HCT116 (cell line): ENCODE data around the gene CDKN2B-AS1. TPM values are rescaled to one million over a fixed set of nuclear protein-coding genes. Genes with fewer than 3 reads are reported as not detected.

Experiments used
- ATAC-seq: fragments of 200-7000 bp; cut with Tn5 transposase; 2 replicates; pipeline ENCODE4 v1.9.1; 2020; ENCODE audit warnings: mild to moderate bottlenecking, moderate library complexity
- BruUV-seq: library from RNA; stranded (reverse); fragments of 400-500 nt; replicated peaks from 2 replicates; lab custom pipeline; 2021; lab: Mats Ljungman, UMichigan
- CTCF ChIA-PET: fragments of 300-600 bp; sonication (Branson Sonifier 250); formaldehyde crosslinking; loops from one replicate; lab custom pipeline; 2021; ENCODE audit warnings: antibody characterized with exemption; lab: Charles Lee
- POLR2A ChIA-PET: fragments of 300-600, 350-600 bp; sonication (Branson Sonifier 250); formaldehyde crosslinking; loops from one replicate; lab custom pipeline; 2021; ENCODE audit warnings: antibody characterized with exemption; lab: Charles Lee
- RAD21 ChIA-PET, 2 experiments: fragments of 300-600 bp; sonication (Branson Sonifier 250); formaldehyde crosslinking; loops; one replicate each; lab custom pipeline; 2023; ENCODE audit warnings: low total read pairs in 2 of 2; ENCODE audit not compliant: uncharacterized antibody in 2 of 2, unreplicated experiment in 2 of 2, low non-redundant PET in 1 of 2; lab: Charles Lee
- DNase-seq: peaks from one replicate; pipeline ENCODE4 v3.0.0-alpha.2; 2010; ENCODE audit warnings: low read depth, low spot score
- H2AFZ ChIP-seq: fragments of 200-600 bp; shearing (Covaris generic), sonication (generic); 2 replicates; pipeline ENCODE4 v1.6.1; 2017; ENCODE audit warnings: low read depth, mixed run types, mixed read lengths, antibody characterized with exemption, low read length; ENCODE audit not compliant: poor library complexity, severe bottlenecking
- H3K27ac ChIP-seq: 2 replicates; pipeline ENCODE4 v1.5.1; 2012; ENCODE audit warnings: low read depth, low read length
- H3K27me3 ChIP-seq: fragments of 200-600 bp; sonication (generic); 2 replicates; pipeline ENCODE4 v1.6.1; 2016; ENCODE audit warnings: mixed run types, low read length, mixed read lengths; ENCODE audit not compliant: insufficient read depth
- H3K36me3 ChIP-seq, 2 experiments: fragments of 200-500 bp in 1 of 2; fragments of 200-600 bp in 1 of 2; sonication (Bioruptor generic) in 1 of 2; sonication (generic) in 1 of 2; 2 replicates each; pipeline versions ENCODE4 v1.5.1 to v1.6.1; 2014 to 2016; ENCODE audit warnings: low read length in 2 of 2, inconsistent platforms in 1 of 2, mixed read lengths in 1 of 2, mixed run types in 1 of 2; ENCODE audit not compliant: insufficient read depth in 2 of 2, control insufficient read depth in 1 of 2
- H3K4me1 ChIP-seq, 2 experiments: fragments of 200-600 bp in 1 of 2; sonication (generic) in 1 of 2; 2 replicates each; pipeline versions ENCODE4 v1.5.1 to v1.6.1; 2012 to 2017; ENCODE audit warnings: low read length in 2 of 2, inconsistent platforms in 1 of 2, mild to moderate bottlenecking in 1 of 2, mixed read lengths in 1 of 2, mixed run types in 1 of 2, moderate library complexity in 1 of 2; ENCODE audit not compliant: insufficient read depth in 2 of 2, control insufficient read depth in 1 of 2
- H3K4me2 ChIP-seq: fragments of 200-600 bp; sonication (generic); 2 replicates; pipeline ENCODE4 v1.6.1; 2017; ENCODE audit warnings: mixed run types, low read length, mixed read lengths
- H3K4me3 ChIP-seq, 2 experiments: fragments of 200-600 bp in 1 of 2; sonication (generic) in 1 of 2; replicated peaks in 1 of 2; 2 replicates each; pipeline ENCODE4 v1.5.1; 2011 to 2016; ENCODE audit warnings: low read length in 2 of 2, control low read depth in 1 of 2, low read depth in 1 of 2, mild to moderate bottlenecking in 1 of 2, mixed read lengths in 1 of 2, mixed run types in 1 of 2
- H3K79me2 ChIP-seq: fragments of 200-600 bp; sonication (generic); 2 replicates; pipeline ENCODE4 v1.6.1; 2017; ENCODE audit warnings: mild to moderate bottlenecking, mixed run types, low read length, moderate library complexity, mixed read lengths; ENCODE audit not compliant: insufficient read depth
- H3K9ac ChIP-seq: fragments of 200-600 bp; sonication (generic); 2 replicates; pipeline ENCODE4 v1.6.1; 2016; ENCODE audit warnings: low read length, mixed read lengths
- H3K9me2 ChIP-seq: fragments of 200-600 bp; sonication (generic), shearing (Covaris generic); 2 replicates; pipeline ENCODE4 v1.6.1; 2017; ENCODE audit warnings: mixed run types, mild to moderate bottlenecking, moderate library complexity; ENCODE audit not compliant: insufficient read depth
- H3K9me3 ChIP-seq, 2 experiments: fragments of 200-500 bp in 1 of 2; fragments of 200-600 bp in 1 of 2; sonication (Bioruptor generic) in 1 of 2; sonication (generic) in 1 of 2; 2 replicates each; pipeline ENCODE4 v1.6.1; 2014 to 2017; ENCODE audit warnings: low read length in 2 of 2, mixed read lengths in 2 of 2, inconsistent platforms in 1 of 2, low read depth in 1 of 2, mild to moderate bottlenecking in 1 of 2, mixed run types in 1 of 2, moderate library complexity in 1 of 2; ENCODE audit not compliant: control insufficient read depth in 1 of 2, insufficient read depth in 1 of 2
- H4K20me1 ChIP-seq: fragments of 200-600 bp; sonication (generic), shearing (Covaris generic); 2 replicates; pipeline ENCODE4 v1.6.1; 2017; ENCODE audit warnings: mixed run types, mild to moderate bottlenecking, moderate library complexity; ENCODE audit not compliant: insufficient read depth
- CBX3 ChIP-seq: IDR thresholded peaks from 2 replicates; pipeline ENCODE4 v1.6.1; 2012; ENCODE audit warnings: low read depth
- EGR1 ChIP-seq: IDR thresholded peaks from 2 replicates; pipeline ENCODE4 v1.6.1; 2012; ENCODE audit warnings: low read depth
- ELF1 ChIP-seq: IDR thresholded peaks from 2 replicates; pipeline ENCODE4 v1.6.1; 2012; ENCODE audit warnings: low read depth, borderline replicate concordance
- EZH2 ChIP-seq: fragments of 200-600 bp; sonication (generic); IDR thresholded peaks from 2 replicates; pipeline ENCODE4 v1.6.1; 2017; ENCODE audit warnings: antibody characterized with exemption, mixed run types
- FOSL1 ChIP-seq: IDR thresholded peaks from 2 replicates; pipeline ENCODE4 v1.6.1; 2012; ENCODE audit warnings: low read depth
- JUND ChIP-seq: IDR thresholded peaks from 2 replicates; pipeline ENCODE4 v1.6.1; 2012
- POLR2AphosphoS5 ChIP-seq: IDR thresholded peaks from 2 replicates; pipeline ENCODE4 v1.6.1; 2011; ENCODE audit warnings: mild to moderate bottlenecking, low read depth, low read length, moderate library complexity
- RAD21 ChIP-seq: IDR thresholded peaks from 2 replicates; pipeline ENCODE4 v1.6.1; 2012; ENCODE audit warnings: low read depth, mild to moderate bottlenecking
- SIN3A ChIP-seq: IDR thresholded peaks from 2 replicates; pipeline ENCODE4 v1.6.1; 2012; ENCODE audit warnings: low read depth
- SP1 ChIP-seq: IDR thresholded peaks from 2 replicates; pipeline ENCODE4 v1.6.1; 2012; ENCODE audit warnings: low read depth
- TCF7L2 ChIP-seq: IDR thresholded peaks from 2 replicates; pipeline ENCODE4 v1.7.0; 2011; ENCODE audit warnings: borderline replicate concordance, inconsistent platforms; ENCODE audit not compliant: insufficient read depth, insufficient read length; ENCODE audit errors: extremely low read depth
- YY1 ChIP-seq: IDR thresholded peaks from 2 replicates; pipeline ENCODE4 v1.6.1; 2011; ENCODE audit warnings: low read length, low read depth, moderate library complexity, mild to moderate bottlenecking; ENCODE audit not compliant: insufficient replicate concordance; ENCODE audit errors: extremely low read depth
- ZFX ChIP-seq: fragments of 450-650 bp; IDR thresholded peaks from 2 replicates; pipeline ENCODE4 v1.6.1; 2017
- ZNF274 ChIP-seq: fragments of 200-500 bp; sonication (Bioruptor generic); IDR thresholded peaks from 2 replicates; pipeline ENCODE4 v1.6.1; 2014; ENCODE audit warnings: mild to moderate bottlenecking, low read depth, low read length, inconsistent platforms
- intact Hi-C: fragments of 100-400 bp; cut with micrococcal nuclease; formaldehyde crosslinking; loops from 2 replicates; pipeline ENCODE4 v1.10.0; 2022
- total RNA-seq: library from RNA; stranded (reverse); gene quantifications from one replicate; pipeline ENCODE4 v1.2.1, GENCODE V29; 2021; ENCODE audit not compliant: unreplicated experiment
- TF ChIP-seq, protein P1 (sequence below): IDR thresholded peaks from 2 replicates; pipeline ENCODE4 v1.6.1; 2011; ENCODE audit warnings: mild to moderate bottlenecking, low read length, moderate library complexity; ENCODE audit not compliant: insufficient replicate concordance; ENCODE audit errors: extremely low read depth
- TF ChIP-seq, protein P2 (sequence below): IDR thresholded peaks from 2 replicates; pipeline ENCODE4 v1.6.1; 2012
- TF ChIP-seq, protein P3 (sequence below), 3 experiments: fragments of 200-600 bp in 1 of 3; sonication (generic) in 1 of 3; IDR thresholded peaks in 2 of 3; conservative IDR thresholded peaks in 1 of 3; 2 replicates each; pipeline ENCODE4 v1.5.1; 2012 to 2017; ENCODE audit warnings: low read depth in 2 of 3, low read length in 2 of 3, antibody characterized with exemption in 1 of 3, borderline replicate concordance in 1 of 3, control low read depth in 1 of 3, mild to moderate bottlenecking in 1 of 3, mixed read lengths in 1 of 3, mixed run types in 1 of 3, moderate library complexity in 1 of 3; ENCODE audit not compliant: insufficient read depth in 1 of 3
- TF ChIP-seq, protein P4 (sequence below): IDR thresholded peaks from 2 replicates; pipeline ENCODE4 v1.6.1; 2012; ENCODE audit warnings: low read depth

Gene CDKN2B-AS1
- total RNA-seq, 1 experiment from 2014 or later = 1.7 TPM

DNA sequence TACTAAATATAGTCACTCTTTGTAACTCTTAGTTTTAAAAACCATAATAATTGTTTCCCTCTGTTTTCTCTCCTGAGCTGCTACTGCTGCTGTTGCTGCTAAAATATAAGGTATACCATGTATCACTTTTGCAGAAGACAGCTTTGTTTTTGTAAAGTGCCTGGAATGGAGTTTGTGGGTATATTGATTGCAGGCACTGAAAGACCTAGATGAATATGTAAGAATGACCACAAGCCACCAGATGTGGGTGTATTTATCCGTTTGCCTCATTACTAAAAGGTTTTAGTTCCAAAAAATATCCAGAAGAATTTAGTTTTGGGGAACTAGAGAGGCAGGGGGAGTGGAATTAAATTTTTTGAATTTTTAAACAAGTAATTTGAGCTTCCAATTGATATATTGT, 165.6 kb downstream of the CDKN2B-AS1 start (continued):
- TF ChIP-seq, protein P1, sequence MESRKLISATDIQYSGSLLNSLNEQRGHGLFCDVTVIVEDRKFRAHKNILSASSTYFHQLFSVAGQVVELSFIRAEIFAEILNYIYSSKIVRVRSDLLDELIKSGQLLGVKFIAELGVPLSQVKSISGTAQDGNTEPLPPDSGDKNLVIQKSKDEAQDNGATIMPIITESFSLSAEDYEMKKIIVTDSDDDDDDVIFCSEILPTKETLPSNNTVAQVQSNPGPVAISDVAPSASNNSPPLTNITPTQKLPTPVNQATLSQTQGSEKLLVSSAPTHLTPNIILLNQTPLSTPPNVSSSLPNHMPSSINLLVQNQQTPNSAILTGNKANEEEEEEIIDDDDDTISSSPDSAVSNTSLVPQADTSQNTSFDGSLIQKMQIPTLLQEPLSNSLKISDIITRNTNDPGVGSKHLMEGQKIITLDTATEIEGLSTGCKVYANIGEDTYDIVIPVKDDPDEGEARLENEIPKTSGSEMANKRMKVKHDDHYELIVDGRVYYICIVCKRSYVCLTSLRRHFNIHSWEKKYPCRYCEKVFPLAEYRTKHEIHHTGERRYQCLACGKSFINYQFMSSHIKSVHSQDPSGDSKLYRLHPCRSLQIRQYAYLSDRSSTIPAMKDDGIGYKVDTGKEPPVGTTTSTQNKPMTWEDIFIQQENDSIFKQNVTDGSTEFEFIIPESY = no peak
- TF ChIP-seq FOSL1 = no peak
- TF ChIP-seq ZNF274 = no peak

DNA sequence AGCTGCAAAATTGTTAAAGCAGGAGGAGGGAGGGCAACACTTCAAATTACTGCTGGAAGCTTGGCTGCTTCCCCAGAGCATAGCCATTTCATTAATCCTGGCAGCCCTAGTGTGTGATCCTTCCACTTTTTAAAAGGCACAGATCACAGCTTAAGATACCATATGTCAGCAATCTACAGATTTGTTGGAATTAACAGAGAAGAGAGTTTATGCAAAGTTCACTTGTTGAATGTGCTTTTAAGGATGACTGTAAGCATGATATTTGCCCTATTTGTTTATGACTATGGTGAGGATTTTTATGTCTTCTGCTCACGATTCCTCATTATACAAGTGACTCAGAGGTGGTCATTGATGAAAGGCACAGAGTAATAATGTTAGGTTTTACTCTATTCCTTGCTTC, 170.6 kb downstream of the CDKN2B-AS1 start:
- H3K79me2 ChIP-seq = no peaks in the 10 kb centered on the region
- RAD21 ChIA-PET = no interaction called here
- H2AFZ ChIP-seq = peak overlapping the region; percentile 69
- no peak overlapping the region for H3K4me2 ChIP-seq
- no peak overlapping the region for H3K27ac ChIP-seq
- intact Hi-C loops = no loop called here
- H3K9me2 ChIP-seq = no peaks in the 10 kb centered on the region
- no peak for ATAC-seq
- H3K9ac ChIP-seq = no peak overlapping the region
- H3K4me3 ChIP-seq = no peak overlapping the region
- no peak for DNase-seq
- H3K27me3 ChIP-seq = no peaks in the 10 kb centered on the region
- TF ChIP-seq YY1 (no peak), SIN3A (no peak), POLR2AphosphoS5 (no peak), CBX3 (no peak), RAD21 (no peak), EGR1 (no peak), JUND (no peak), ZFX (no peak), SP1 (no peak), TCF7L2 (no peak), ELF1 (no peak), ZNF274 (no peak), EZH2 (no peak)
- TF ChIP-seq, protein P2, sequence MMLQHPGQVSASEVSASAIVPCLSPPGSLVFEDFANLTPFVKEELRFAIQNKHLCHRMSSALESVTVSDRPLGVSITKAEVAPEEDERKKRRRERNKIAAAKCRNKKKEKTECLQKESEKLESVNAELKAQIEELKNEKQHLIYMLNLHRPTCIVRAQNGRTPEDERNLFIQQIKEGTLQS = no peak
- TF ChIP-seq, protein P3, sequence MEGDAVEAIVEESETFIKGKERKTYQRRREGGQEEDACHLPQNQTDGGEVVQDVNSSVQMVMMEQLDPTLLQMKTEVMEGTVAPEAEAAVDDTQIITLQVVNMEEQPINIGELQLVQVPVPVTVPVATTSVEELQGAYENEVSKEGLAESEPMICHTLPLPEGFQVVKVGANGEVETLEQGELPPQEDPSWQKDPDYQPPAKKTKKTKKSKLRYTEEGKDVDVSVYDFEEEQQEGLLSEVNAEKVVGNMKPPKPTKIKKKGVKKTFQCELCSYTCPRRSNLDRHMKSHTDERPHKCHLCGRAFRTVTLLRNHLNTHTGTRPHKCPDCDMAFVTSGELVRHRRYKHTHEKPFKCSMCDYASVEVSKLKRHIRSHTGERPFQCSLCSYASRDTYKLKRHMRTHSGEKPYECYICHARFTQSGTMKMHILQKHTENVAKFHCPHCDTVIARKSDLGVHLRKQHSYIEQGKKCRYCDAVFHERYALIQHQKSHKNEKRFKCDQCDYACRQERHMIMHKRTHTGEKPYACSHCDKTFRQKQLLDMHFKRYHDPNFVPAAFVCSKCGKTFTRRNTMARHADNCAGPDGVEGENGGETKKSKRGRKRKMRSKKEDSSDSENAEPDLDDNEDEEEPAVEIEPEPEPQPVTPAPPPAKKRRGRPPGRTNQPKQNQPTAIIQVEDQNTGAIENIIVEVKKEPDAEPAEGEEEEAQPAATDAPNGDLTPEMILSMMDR (IDR thresholded peaks at IDR 0.05 in 2 of 3, conservative IDR thresholded peaks at IDR 0.05 in 1 of 3; ENCODE audit: borderline replicate concordance in 1 of 3, insufficient read depth in 1 of 3, low read depth in 2 of 3, low read length in 2 of 3) = no peak
- TF ChIP-seq, protein P4, sequence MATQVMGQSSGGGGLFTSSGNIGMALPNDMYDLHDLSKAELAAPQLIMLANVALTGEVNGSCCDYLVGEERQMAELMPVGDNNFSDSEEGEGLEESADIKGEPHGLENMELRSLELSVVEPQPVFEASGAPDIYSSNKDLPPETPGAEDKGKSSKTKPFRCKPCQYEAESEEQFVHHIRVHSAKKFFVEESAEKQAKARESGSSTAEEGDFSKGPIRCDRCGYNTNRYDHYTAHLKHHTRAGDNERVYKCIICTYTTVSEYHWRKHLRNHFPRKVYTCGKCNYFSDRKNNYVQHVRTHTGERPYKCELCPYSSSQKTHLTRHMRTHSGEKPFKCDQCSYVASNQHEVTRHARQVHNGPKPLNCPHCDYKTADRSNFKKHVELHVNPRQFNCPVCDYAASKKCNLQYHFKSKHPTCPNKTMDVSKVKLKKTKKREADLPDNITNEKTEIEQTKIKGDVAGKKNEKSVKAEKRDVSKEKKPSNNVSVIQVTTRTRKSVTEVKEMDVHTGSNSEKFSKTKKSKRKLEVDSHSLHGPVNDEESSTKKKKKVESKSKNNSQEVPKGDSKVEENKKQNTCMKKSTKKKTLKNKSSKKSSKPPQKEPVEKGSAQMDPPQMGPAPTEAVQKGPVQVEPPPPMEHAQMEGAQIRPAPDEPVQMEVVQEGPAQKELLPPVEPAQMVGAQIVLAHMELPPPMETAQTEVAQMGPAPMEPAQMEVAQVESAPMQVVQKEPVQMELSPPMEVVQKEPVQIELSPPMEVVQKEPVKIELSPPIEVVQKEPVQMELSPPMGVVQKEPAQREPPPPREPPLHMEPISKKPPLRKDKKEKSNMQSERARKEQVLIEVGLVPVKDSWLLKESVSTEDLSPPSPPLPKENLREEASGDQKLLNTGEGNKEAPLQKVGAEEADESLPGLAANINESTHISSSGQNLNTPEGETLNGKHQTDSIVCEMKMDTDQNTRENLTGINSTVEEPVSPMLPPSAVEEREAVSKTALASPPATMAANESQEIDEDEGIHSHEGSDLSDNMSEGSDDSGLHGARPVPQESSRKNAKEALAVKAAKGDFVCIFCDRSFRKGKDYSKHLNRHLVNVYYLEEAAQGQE = no peak
- TF ChIP-seq, all 23 proteins: peak for 0
- ChIA-PET POLR2A (no interaction called here), CTCF (interaction anchor here (0.8 kb wide), 1 partner anchor 286 kb away, joined by 3 read pairs; no protein-coding TSS in a partner anchor)
- no peaks in the 10 kb centered on the region for H3K36me3 ChIP-seq
- no TSS peak for BruUV-seq
- no peaks in the 10 kb centered on the region for H4K20me1 ChIP-seq
- no peaks in the 10 kb centered on the region for H3K9me3 ChIP-seq
- no peaks in the 10 kb centered on the region for H3K4me1 ChIP-seq
